Duodenal mucosa (tissue), 2 donors: ENCODE data around the gene HEXA.

ENCODE experiments used
- H3K27ac ChIP-seq: one replicate; pipeline ENCODE4 v1.7.0; 2013; ENCODE audit warnings: low read depth, low read length
- H3K27me3 ChIP-seq, 2 donors: one replicate each; pipeline ENCODE4 v1.7.0; 2013; ENCODE audit warnings: low read length in 2 of 2, control low read depth in 1 of 2; ENCODE audit not compliant: insufficient read depth in 2 of 2, control insufficient read depth in 1 of 2
- H3K36me3 ChIP-seq, 2 donors: one replicate each; pipeline ENCODE4 v1.7.0; 2013; ENCODE audit warnings: low read length in 2 of 2, control low read depth in 1 of 2; ENCODE audit not compliant: insufficient read depth in 2 of 2, control insufficient read depth in 1 of 2
- H3K4me1 ChIP-seq, 2 donors: one replicate each; pipeline ENCODE4 v1.7.0; 2013; ENCODE audit warnings: low read length in 2 of 2, control low read depth in 1 of 2; ENCODE audit not compliant: insufficient read depth in 2 of 2, control insufficient read depth in 1 of 2
- H3K4me3 ChIP-seq, 2 donors: one replicate each; pipeline ENCODE4 v1.7.0; 2013; ENCODE audit warnings: low read length in 2 of 2, low read depth in 1 of 2
- H3K9ac ChIP-seq, 2 donors: one replicate each; pipeline ENCODE4 v1.7.0; 2013; ENCODE audit warnings: low read length in 2 of 2, low read depth in 1 of 2
- H3K9me3 ChIP-seq, 2 donors: one replicate each; pipeline ENCODE4 v1.7.0; 2013; ENCODE audit warnings: low read length in 2 of 2, control low read depth in 1 of 2; ENCODE audit not compliant: control insufficient read depth in 1 of 2

The HEXA gene

DNA sequence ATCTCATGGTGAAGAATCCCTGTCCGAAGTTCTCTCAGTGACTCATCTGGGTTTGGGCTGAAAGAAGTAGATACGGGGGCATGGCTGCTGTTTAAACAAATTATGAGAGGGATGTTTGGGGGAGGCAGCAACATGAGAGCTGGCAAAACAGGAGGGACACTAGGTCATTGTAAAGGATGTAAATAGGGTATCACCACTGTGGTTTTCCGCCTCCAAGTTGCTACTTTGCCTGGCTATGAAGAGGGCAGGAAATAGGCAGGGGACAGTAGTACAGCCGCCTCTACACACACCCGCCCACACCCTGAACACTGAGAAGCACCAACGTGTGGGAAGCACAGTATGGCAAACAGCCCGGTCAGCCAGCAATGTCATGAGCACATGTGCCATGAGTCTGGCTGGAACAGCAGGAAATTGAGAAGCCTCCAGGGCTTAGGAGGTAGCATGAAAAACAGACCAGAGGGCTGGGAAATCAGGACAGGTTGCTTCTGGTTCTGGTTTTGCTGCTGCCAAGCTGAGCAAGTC lies 17.1 kb downstream of the HEXA start:
- Histone ChIP-seq H3K27ac (no peak overlapping the region), H3K4me1 (peaks cover 7% of the 10 kb centered on the region in 2 donors), H3K9ac (no peak overlapping the region), H3K27me3 (no peaks in the 10 kb centered on the region), H3K36me3 (peaks cover 23 to 37% of the 10 kb centered on the region in 2 donors), H3K4me3 (no peak overlapping the region), H3K9me3 (no peaks in the 10 kb centered on the region)

DNA sequence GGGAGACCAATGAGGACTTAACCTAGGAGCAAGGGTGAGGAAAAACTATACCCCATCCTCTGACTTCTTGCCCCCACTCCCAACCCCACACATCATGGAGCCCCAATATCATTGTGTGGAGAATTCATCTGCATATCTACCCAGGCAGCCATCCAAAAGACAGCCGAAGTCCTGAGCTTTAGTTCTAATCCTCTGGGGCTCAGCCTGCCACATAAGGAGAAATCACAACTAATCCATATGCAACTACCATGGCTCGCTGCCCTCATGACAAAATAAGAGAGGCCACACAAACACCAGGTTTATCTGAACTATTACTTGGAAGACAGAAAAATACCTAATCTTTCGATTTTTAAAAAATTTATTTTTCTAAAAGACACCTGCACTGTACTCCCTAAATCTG lies 17.7 kb downstream of the HEXA start:
- peaks cover 23 to 43% of the 10 kb centered on the region in 2 donors for H3K36me3 ChIP-seq
- no peaks in the 10 kb centered on the region for H3K9me3 ChIP-seq
- H3K27me3 ChIP-seq = no peaks in the 10 kb centered on the region
- H3K4me3 ChIP-seq = no peak overlapping the region
- no peak overlapping the region for H3K9ac ChIP-seq
- H3K27ac ChIP-seq = no peak overlapping the region
- H3K4me1 ChIP-seq = peaks cover 7% of the 10 kb centered on the region in 2 donors

DNA sequence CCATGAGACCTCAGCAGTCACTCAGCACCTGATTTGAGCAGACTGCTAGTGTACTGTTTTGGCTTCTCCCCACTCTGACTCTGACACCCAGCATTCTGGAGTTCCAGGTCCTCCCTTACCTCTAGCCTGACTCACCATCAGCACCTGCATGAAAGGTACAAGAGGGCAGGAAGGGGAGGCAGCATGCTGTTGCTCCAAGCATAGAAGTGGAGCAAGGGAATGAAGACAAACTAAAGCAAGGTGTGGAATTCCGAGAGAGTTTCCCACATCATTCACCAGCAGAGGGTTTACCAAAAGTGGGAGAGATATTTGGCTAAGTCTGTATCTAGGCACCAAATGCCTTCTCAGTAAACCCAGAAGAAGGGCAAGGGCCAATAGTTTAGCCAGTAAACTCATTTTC lies 21.3 kb downstream of the HEXA start:
- Histone ChIP-seq H3K9ac (no peak overlapping the region), H3K36me3 (peaks cover 36 to 68% of the 10 kb centered on the region in 2 donors), H3K4me3 (no peak overlapping the region)

DNA sequence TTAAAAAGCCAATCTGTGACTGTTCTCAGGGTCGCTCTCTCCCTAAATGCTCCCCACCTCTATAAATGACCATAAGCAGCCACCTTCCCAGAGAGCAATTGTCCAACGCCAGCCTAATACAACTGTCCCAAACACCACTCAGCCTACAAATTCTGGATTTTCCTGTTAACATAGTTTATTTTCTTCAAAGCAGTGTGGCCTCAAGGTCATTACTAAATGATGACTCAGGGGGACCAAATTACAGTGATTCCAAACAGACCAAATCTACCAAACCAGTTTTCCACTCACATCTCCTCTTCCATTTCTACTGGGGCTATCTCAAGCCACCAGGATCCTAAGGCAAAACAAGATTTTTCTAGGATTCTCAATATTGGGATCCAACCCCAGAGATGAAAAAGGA lies 22.5 kb downstream of the HEXA start:
- Histone ChIP-seq H3K27ac (no peak overlapping the region), H3K4me1 (no peaks in the 10 kb centered on the region), H3K36me3 (peaks cover 45 to 76% of the 10 kb centered on the region in 2 donors), H3K27me3 (no peaks in the 10 kb centered on the region), H3K9me3 (no peaks in the 10 kb centered on the region), H3K4me3 (no peak overlapping the region), H3K9ac (no peak overlapping the region)

More for the DNA sequence above, 21.3 kb downstream of the HEXA start:
- H3K27me3 ChIP-seq = no peaks in the 10 kb centered on the region
- no peak overlapping the region for H3K27ac ChIP-seq
- peaks cover 7% of the 10 kb centered on the region in 2 donors for H3K4me1 ChIP-seq
- H3K9me3 ChIP-seq = no peaks in the 10 kb centered on the region

DNA sequence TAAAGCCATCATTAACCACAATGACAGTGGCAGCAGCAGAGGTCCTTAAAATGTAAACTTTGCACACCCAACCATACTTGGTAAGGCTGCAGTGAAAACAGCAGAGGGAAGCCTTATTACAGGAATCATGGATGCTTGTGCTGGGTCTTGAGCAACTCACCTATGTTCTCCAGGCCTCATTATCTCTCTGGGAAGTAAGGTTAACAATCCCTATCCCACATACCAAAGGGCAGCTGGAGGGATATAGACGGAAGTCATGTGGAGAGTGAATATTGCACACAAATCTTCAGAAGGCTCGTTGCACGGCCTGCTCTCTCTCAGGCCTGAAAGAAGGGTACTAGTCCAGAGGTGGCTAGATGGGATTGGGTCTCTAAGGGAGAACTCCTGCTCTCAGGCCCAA lies 30.0 kb downstream of the HEXA start:
- H3K4me3 ChIP-seq = no peak overlapping the region
- no peaks in the 10 kb centered on the region for H3K9me3 ChIP-seq
- no peaks in the 10 kb centered on the region for H3K4me1 ChIP-seq
- H3K36me3 ChIP-seq = peaks cover 45 to 64% of the 10 kb centered on the region in 2 donors
- no peaks in the 10 kb centered on the region for H3K27me3 ChIP-seq
- H3K27ac ChIP-seq = no peak overlapping the region
- H3K9ac ChIP-seq = no peak overlapping the region

DNA sequence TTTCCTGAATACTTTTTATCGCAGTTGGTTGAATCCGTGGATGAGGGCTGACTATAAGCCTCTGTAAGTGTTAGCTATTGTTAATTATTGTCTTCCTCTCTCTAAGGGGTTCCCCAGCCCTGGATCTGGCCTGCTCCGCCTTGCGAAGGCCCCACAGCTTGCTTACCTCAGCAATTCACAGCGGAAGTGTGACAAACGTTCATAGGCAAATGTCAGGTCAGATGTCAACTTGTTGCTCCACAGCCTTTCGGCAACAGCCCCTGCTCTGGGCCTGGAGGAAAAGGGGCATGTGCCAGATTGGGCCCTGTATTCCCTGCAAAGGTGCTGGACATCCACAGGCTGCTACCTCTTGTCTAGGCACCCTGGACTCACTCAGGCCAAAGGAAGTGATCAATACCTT lies 30.5 kb downstream of the HEXA start:
- no peaks in the 10 kb centered on the region for H3K4me1 ChIP-seq
- H3K4me3 ChIP-seq = no peak overlapping the region
- H3K36me3 ChIP-seq = peaks cover 39 to 59% of the 10 kb centered on the region in 2 donors
- H3K27ac ChIP-seq = no peak overlapping the region
- H3K9me3 ChIP-seq = no peaks in the 10 kb centered on the region
- no peaks in the 10 kb centered on the region for H3K27me3 ChIP-seq
- H3K9ac ChIP-seq = no peak overlapping the region

DNA sequence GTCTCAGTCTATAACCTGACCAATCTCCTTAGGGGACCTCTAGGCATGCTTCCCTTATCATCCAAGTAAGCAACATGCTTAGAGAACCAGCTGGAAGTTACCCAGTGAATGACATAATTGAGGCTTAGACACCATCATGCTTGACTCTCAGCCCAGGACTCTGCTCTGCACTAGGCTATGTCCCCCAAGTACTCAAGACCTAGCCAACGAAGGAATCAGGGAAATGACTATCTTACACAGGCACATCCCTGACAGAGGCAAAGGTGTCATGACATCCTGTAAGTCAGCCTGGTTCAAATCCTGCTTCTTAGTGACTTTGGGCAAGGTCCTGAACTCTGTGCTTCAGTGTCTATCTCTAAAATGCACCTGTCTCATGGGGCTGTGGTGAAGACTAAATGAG lies 31.2 kb downstream of the HEXA start:
- Histone ChIP-seq H3K27me3 (no peaks in the 10 kb centered on the region), H3K4me3 (no peak overlapping the region), H3K9me3 (no peaks in the 10 kb centered on the region), H3K9ac (no peak overlapping the region), H3K27ac (no peak overlapping the region), H3K4me1 (no peaks in the 10 kb centered on the region), H3K36me3 (peaks cover 35 to 54% of the 10 kb centered on the region in 2 donors)

DNA sequence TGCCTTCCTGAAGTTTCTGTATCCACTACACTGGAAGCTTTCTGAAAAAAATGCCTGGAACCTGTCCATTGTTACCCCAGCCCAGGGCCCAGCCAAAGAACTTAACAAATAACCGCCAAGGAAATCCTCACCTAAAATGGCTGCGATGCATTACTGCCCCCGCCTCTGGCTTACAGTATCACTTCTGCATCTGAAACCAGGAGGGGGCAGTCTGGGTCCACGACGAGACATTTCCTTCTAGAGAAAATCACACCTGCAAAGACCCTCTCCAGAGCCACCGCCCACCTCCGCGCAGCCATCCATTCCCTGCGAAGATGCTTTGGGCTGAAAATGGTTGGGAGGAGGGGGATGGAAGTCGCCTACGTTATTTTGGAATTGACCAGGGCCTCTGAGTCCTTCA lies 33.4 kb downstream of the HEXA start:
- Histone ChIP-seq H3K4me3 (no peak overlapping the region), H3K27ac (no peak overlapping the region), H3K9ac (no peak overlapping the region), H3K36me3 (peaks cover 23 to 41% of the 10 kb centered on the region in 2 donors), H3K4me1 (no peaks in the 10 kb centered on the region), H3K27me3 (no peaks in the 10 kb centered on the region), H3K9me3 (no peaks in the 10 kb centered on the region)

DNA sequence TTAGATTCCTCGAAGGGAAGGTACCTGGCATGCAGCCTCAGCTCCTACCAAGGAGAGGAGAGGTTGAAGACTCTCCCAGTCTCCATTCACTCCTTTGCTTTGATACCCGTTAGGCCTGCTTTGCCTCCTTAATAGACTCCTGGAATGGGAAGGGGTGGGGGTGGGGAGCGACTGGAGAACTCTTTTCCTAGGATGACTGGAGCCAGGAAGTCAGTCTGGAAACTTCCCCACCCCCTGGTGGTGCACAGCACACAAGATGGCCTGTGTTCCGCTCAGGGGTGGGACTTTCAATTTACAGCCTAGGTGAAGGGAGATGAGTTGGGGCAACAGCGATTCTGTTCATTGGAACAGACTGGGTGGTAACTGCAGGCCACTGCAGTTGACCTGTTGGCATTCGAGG lies 34.5 kb downstream of the HEXA start:
- H3K9ac ChIP-seq = no peak overlapping the region
- H3K9me3 ChIP-seq = no peaks in the 10 kb centered on the region
- no peak overlapping the region for H3K27ac ChIP-seq
- H3K27me3 ChIP-seq = no peaks in the 10 kb centered on the region
- no peak overlapping the region for H3K4me3 ChIP-seq
- H3K36me3 ChIP-seq = peaks cover 19 to 31% of the 10 kb centered on the region in 2 donors
- H3K4me1 ChIP-seq = no peaks in the 10 kb centered on the region

DNA sequence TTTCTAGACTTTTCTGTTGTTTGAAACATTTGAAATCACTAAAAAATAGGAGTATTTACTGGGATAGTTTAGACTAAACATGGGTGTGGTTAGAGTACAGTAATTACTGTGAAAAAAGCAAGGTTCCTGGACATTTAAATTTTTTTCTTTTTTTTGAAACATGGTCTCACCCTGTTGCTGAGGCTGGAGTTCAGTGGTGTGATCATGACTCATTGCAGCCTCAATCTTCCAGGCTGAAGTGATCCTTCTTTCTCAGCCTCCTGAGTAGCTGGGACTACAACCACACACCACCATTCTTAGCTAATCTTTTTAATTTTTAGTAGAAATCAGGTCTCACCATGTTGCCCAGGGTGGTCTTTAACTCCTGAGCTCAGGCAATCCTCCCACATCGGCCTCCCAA lies 35.4 kb downstream of the HEXA start:
- Histone ChIP-seq H3K9me3 (no peaks in the 10 kb centered on the region), H3K36me3 (peaks cover 10 to 21% of the 10 kb centered on the region in 2 donors), H3K27me3 (no peaks in the 10 kb centered on the region), H3K9ac (no peak overlapping the region), H3K4me3 (no peak overlapping the region), H3K27ac (no peak overlapping the region), H3K4me1 (no peaks in the 10 kb centered on the region)

DNA sequence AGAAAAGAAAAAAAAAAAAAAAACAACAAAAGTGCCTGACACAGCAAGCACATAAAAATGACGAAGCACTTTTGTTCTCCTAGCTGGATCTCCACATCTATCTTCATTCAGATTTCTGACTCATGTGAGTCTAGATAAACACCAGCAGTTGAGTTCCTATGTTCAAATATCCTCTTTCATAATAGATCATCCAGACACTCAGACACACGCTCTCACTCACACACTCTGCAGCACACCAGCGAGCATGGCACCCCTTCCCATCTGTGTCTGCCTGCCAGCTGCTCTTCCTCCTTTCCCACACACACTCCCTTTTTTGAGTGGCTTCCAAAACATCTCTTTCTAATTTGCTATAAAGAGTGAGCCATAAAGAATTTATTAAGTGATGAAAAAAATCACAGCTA lies 36.0 kb downstream of the HEXA start:
- H3K9me3 ChIP-seq = no peaks in the 10 kb centered on the region
- no peak overlapping the region for H3K27ac ChIP-seq
- no peak overlapping the region for H3K4me3 ChIP-seq
- peaks cover 9 to 16% of the 10 kb centered on the region in 2 donors for H3K36me3 ChIP-seq
- no peaks in the 10 kb centered on the region for H3K4me1 ChIP-seq
- H3K27me3 ChIP-seq = no peaks in the 10 kb centered on the region
- no peak overlapping the region for H3K9ac ChIP-seq
